ENCODE results near the gene ADGRB3. TPM values are rescaled to one million over a fixed set of nuclear protein-coding genes. Genes with fewer than 3 reads are reported as not detected.

Gene ADGRB3
- total and polyA plus RNA-seq, 2 donors (not counting 1 experiment from before 2014, with no cell fraction given), result not detected

GRCh38 chr6:68875403-68875802 is 240.3 kb downstream of the ADGRB3 start:
- no peaks in the 10 kb centered on the region for H3K9me3 ChIP-seq (ENCODE audit: control extremely low read depth in 1 of 3, control insufficient read depth in 2 of 3, insufficient read depth in 1 of 3, low read length in 2 of 3)
- ChIA-PET CTCF (no interaction called here), POLR2A (no interaction called here)
- H3K9ac ChIP-seq (ENCODE audit: low read length), result no peak overlapping the region
- TF ChIP-seq EZH2 (IDR thresholded peaks at IDR 0.05; ENCODE audit: borderline replicate concordance, insufficient read depth, low read depth, low read length, poor library complexity, severe bottlenecking) (no peak), CTCF (IDR thresholded peaks at IDR 0.05) (no peak)
- Mint-ChIP-seq H3K27ac (no peak overlapping the region), H3K27me3 (no peaks in the 10 kb centered on the region), H3K4me3 (no peak overlapping the region), H3K4me1 (no peaks in the 10 kb centered on the region), H3K9me3 (ENCODE audit: insufficient read depth) (no peaks in the 10 kb centered on the region)
- no peaks in the 10 kb centered on the region for H3K36me3 ChIP-seq (replicated peaks in 1 of 2; ENCODE audit: control extremely low read depth in 1 of 2, control insufficient read depth in 1 of 2, extremely low read depth in 1 of 2, insufficient read depth in 2 of 2, low read length in 1 of 2)
- H3K27me3 ChIP-seq (replicated peaks in 1 of 4; ENCODE audit: control extremely low read depth in 1 of 4, control insufficient read depth in 3 of 4, insufficient read depth in 4 of 4, low read length in 3 of 4), result no peaks in the 10 kb centered on the region
- no peak for ATAC-seq (ENCODE audit: low read depth)
- H3K79me2 ChIP-seq (ENCODE audit: control insufficient read depth, insufficient read depth, low read length), result no peaks in the 10 kb centered on the region
- no peak overlapping the region for H3K27ac ChIP-seq (ENCODE audit: low read length in 2 of 2)
- H4K20me1 ChIP-seq (ENCODE audit: control insufficient read depth, insufficient read depth, low read length, poor library complexity, severe bottlenecking), result no peaks in the 10 kb centered on the region
- no peak overlapping the region for H3K4me3 ChIP-seq (ENCODE audit: control extremely low read depth in 1 of 5, extremely low read depth in 1 of 5, insufficient read depth in 1 of 5, low read depth in 2 of 5, low read length in 4 of 5)
- DNase-seq, result no peak
- H3K4me2 ChIP-seq (replicated peaks; ENCODE audit: low read depth, low read length, poor library complexity, severe bottlenecking), result no peak overlapping the region
- WGBS (ENCODE audit: insufficient coverage), result no CpG with 5 or more reads among the region's 2 CpGs
- intact Hi-C loops (cut with micrococcal nuclease), result loop anchor here (5.0 kb wide), 1 partner anchor 1232 kb away; no protein-coding TSS in a partner anchor
- H3K4me1 ChIP-seq (ENCODE audit: control insufficient read depth in 2 of 2, insufficient read depth in 2 of 2, low read length in 2 of 2), result no peaks in the 10 kb centered on the region
- no peak overlapping the region for H2AFZ ChIP-seq (ENCODE audit: insufficient read depth, low read depth, low read length, poor library complexity, severe bottlenecking)

GRCh38 chr6:68876792-68877493 is 241.9 kb downstream of the ADGRB3 start:
- H3K4me2 ChIP-seq (replicated peaks; ENCODE audit: low read depth, low read length, poor library complexity, severe bottlenecking), result no peak overlapping the region
- no peaks in the 10 kb centered on the region for H3K27me3 ChIP-seq (replicated peaks in 1 of 4; ENCODE audit: control extremely low read depth in 1 of 4, control insufficient read depth in 3 of 4, insufficient read depth in 4 of 4, low read length in 3 of 4)
- intact Hi-C loops (cut with micrococcal nuclease), result loop anchor here (5.0 kb wide), 1 partner anchor 1230 kb away; no protein-coding TSS in a partner anchor
- no peaks in the 10 kb centered on the region for H4K20me1 ChIP-seq (ENCODE audit: control insufficient read depth, insufficient read depth, low read length, poor library complexity, severe bottlenecking)
- Mint-ChIP-seq H3K4me1 (no peaks in the 10 kb centered on the region), H3K9me3 (ENCODE audit: insufficient read depth) (no peaks in the 10 kb centered on the region), H3K27ac (no peak overlapping the region), H3K27me3 (no peaks in the 10 kb centered on the region), H3K4me3 (no peak overlapping the region)
- ChIA-PET CTCF (no interaction called here), POLR2A (no interaction called here)
- no peak overlapping the region for H3K9ac ChIP-seq (ENCODE audit: low read length)
- DNase-seq, result no peak
- no peaks in the 10 kb centered on the region for H3K9me3 ChIP-seq (ENCODE audit: control extremely low read depth in 1 of 3, control insufficient read depth in 2 of 3, insufficient read depth in 1 of 3, low read length in 2 of 3)
- no peak for ATAC-seq (ENCODE audit: low read depth)
- no peak overlapping the region for H2AFZ ChIP-seq (ENCODE audit: insufficient read depth, low read depth, low read length, poor library complexity, severe bottlenecking)
- peak; percentile 43 for TF ChIP-seq CTCF (IDR thresholded peaks at IDR 0.05)
- TF ChIP-seq EZH2 (IDR thresholded peaks at IDR 0.05; ENCODE audit: borderline replicate concordance, insufficient read depth, low read depth, low read length, poor library complexity, severe bottlenecking), result no peak
- H3K27ac ChIP-seq (ENCODE audit: low read length in 2 of 2), result no peak overlapping the region
- H3K4me1 ChIP-seq (ENCODE audit: control insufficient read depth in 2 of 2, insufficient read depth in 2 of 2, low read length in 2 of 2), result no peaks in the 10 kb centered on the region
- no CpG with 5 or more reads among the region's 2 CpGs for WGBS (ENCODE audit: insufficient coverage)
- H3K79me2 ChIP-seq (ENCODE audit: control insufficient read depth, insufficient read depth, low read length), result no peaks in the 10 kb centered on the region
- H3K36me3 ChIP-seq (replicated peaks in 1 of 2; ENCODE audit: control extremely low read depth in 1 of 2, control insufficient read depth in 1 of 2, extremely low read depth in 1 of 2, insufficient read depth in 2 of 2, low read length in 1 of 2), result no peaks in the 10 kb centered on the region
- H3K4me3 ChIP-seq (ENCODE audit: control extremely low read depth in 1 of 5, extremely low read depth in 1 of 5, insufficient read depth in 1 of 5, low read depth in 2 of 5, low read length in 4 of 5), result no peak overlapping the region
